ENCODE data around the gene LHCGR.

Gene LHCGR

DNA sequence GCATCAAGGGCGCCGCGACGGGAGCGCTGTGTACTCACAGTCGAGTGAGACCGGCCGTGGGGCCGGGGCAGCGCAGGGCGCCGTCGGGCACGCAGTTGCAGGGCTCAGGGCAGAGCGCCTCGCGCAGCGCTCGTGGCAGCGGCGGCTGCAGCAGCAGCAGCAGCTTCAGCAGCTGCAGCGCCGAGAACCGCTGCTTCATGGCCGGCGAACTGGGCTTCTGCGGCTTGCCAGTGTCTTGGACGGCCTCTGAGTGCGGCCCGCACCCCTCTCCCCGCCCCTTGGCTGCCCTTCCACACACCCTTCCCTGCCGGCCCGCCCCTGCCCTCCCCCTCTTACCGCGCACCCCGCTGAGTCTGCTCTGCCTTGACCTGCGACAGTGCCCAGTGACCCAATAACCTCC, at the start of gene LHCGR:
Gene LHCGR, minus strand, starts transcription at position 252 of the 400 bp plus-strand sequence. Its CDS starts 53 bp downstream, at position 199.
- Histone ChIP-seq H3K4me1 (ENCODE audit: control insufficient read depth, low read length) (peaks cover 4% of the 10 kb centered on the region), H3K9me3 (ENCODE audit: control insufficient read depth, insufficient read depth, low read length) (no peaks in the 10 kb centered on the region), H3K27me3 (ENCODE audit: control insufficient read depth, low read length) (no peaks in the 10 kb centered on the region), H3K36me3 (ENCODE audit: control insufficient read depth, low read length) (no peaks in the 10 kb centered on the region), H3F3A (ENCODE audit: control insufficient read depth, insufficient read depth) (no peaks in the 10 kb centered on the region), H4K20me1 (ENCODE audit: control insufficient read depth, insufficient read depth, low read depth, low read length) (no peaks in the 10 kb centered on the region), H3K27ac (ENCODE audit: low read depth, low read length) (no peak within 1 kb of the TSS), H3K4me3 (ENCODE audit: low read length) (no peak within 1 kb of the TSS), H3K79me2 (ENCODE audit: control insufficient read depth, low read length) (no peaks in the 10 kb centered on the region), H3K9me2 (replicated peaks; ENCODE audit: control insufficient read depth, low read length) (no peaks in the 10 kb centered on the region), H3K4me2 (ENCODE audit: low read length) (no peak within 1 kb of the TSS)
- TF ChIP-seq, protein P1, sequence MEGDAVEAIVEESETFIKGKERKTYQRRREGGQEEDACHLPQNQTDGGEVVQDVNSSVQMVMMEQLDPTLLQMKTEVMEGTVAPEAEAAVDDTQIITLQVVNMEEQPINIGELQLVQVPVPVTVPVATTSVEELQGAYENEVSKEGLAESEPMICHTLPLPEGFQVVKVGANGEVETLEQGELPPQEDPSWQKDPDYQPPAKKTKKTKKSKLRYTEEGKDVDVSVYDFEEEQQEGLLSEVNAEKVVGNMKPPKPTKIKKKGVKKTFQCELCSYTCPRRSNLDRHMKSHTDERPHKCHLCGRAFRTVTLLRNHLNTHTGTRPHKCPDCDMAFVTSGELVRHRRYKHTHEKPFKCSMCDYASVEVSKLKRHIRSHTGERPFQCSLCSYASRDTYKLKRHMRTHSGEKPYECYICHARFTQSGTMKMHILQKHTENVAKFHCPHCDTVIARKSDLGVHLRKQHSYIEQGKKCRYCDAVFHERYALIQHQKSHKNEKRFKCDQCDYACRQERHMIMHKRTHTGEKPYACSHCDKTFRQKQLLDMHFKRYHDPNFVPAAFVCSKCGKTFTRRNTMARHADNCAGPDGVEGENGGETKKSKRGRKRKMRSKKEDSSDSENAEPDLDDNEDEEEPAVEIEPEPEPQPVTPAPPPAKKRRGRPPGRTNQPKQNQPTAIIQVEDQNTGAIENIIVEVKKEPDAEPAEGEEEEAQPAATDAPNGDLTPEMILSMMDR (IDR thresholded peaks at IDR 0.05; ENCODE audit: low read depth, low read length, poor library complexity, severe bottlenecking), result no peak
- no peak for TF ChIP-seq EZH2phosphoT487 (IDR thresholded peaks at IDR 0.05; ENCODE audit: borderline replicate concordance, low read length)

DNA sequence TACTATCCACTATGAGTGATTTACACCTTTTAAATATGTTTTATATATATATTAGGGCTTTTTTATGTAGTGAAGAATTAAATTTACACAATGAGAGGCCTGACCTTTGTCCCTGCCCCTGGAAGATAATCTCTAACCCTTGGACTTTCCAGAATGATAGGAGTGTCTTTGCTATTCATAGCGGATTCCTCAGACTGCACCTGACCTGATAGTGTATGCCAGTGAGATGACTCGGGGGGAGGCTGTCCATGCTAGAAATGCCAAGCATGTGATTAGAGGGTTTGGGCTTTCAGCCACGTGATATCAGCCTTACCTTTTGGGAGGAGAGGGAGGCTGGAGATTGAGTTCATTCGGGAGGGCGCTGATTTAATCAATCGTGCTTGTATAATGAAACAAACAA, 44.1 kb upstream of the LHCGR start:
- H3K9me3 ChIP-seq (ENCODE audit: control insufficient read depth, insufficient read depth, low read length), result no peaks in the 10 kb centered on the region
- H3K79me2 ChIP-seq (ENCODE audit: control insufficient read depth, low read length), result no peaks in the 10 kb centered on the region
- no peaks in the 10 kb centered on the region for H3F3A ChIP-seq (ENCODE audit: control insufficient read depth, insufficient read depth)
- no peaks in the 10 kb centered on the region for H3K36me3 ChIP-seq (ENCODE audit: control insufficient read depth, low read length)
- H3K4me3 ChIP-seq (ENCODE audit: low read length), result no peak overlapping the region
- no peak overlapping the region for H3K4me2 ChIP-seq (ENCODE audit: low read length)
- no peaks in the 10 kb centered on the region for H3K4me1 ChIP-seq (ENCODE audit: control insufficient read depth, low read length)
- H3K9me2 ChIP-seq (replicated peaks; ENCODE audit: control insufficient read depth, low read length), result no peaks in the 10 kb centered on the region
- H4K20me1 ChIP-seq (ENCODE audit: control insufficient read depth, insufficient read depth, low read depth, low read length), result no peaks in the 10 kb centered on the region
- no peak overlapping the region for H3K27ac ChIP-seq (ENCODE audit: low read depth, low read length)
- TF ChIP-seq, protein P1 (IDR thresholded peaks at IDR 0.05; ENCODE audit: low read depth, low read length, poor library complexity, severe bottlenecking), result no peak
- no peak for TF ChIP-seq EZH2phosphoT487 (IDR thresholded peaks at IDR 0.05; ENCODE audit: borderline replicate concordance, low read length)
- H3K27me3 ChIP-seq (ENCODE audit: control insufficient read depth, low read length), result no peaks in the 10 kb centered on the region

GRCh38 chr2:48795065-48795464, 39.5 kb upstream of the LHCGR start:
- TF ChIP-seq, protein P1 (IDR thresholded peaks at IDR 0.05; ENCODE audit: low read depth, low read length, poor library complexity, severe bottlenecking), result no peak
- no peak for TF ChIP-seq EZH2phosphoT487 (IDR thresholded peaks at IDR 0.05; ENCODE audit: borderline replicate concordance, low read length)
- no peaks in the 10 kb centered on the region for H3K27me3 ChIP-seq (ENCODE audit: control insufficient read depth, low read length)
- no peak overlapping the region for H3K4me2 ChIP-seq (ENCODE audit: low read length)
- no peaks in the 10 kb centered on the region for H3K4me1 ChIP-seq (ENCODE audit: control insufficient read depth, low read length)
- no peak overlapping the region for H3K27ac ChIP-seq (ENCODE audit: low read depth, low read length)
- H3K36me3 ChIP-seq (ENCODE audit: control insufficient read depth, low read length), result no peaks in the 10 kb centered on the region
- no peaks in the 10 kb centered on the region for H3K9me3 ChIP-seq (ENCODE audit: control insufficient read depth, insufficient read depth, low read length)
- no peaks in the 10 kb centered on the region for H3F3A ChIP-seq (ENCODE audit: control insufficient read depth, insufficient read depth)
- H3K9me2 ChIP-seq (replicated peaks; ENCODE audit: control insufficient read depth, low read length), result no peaks in the 10 kb centered on the region
- no peaks in the 10 kb centered on the region for H4K20me1 ChIP-seq (ENCODE audit: control insufficient read depth, insufficient read depth, low read depth, low read length)
- H3K4me3 ChIP-seq (ENCODE audit: low read length), result no peak overlapping the region
- no peaks in the 10 kb centered on the region for H3K79me2 ChIP-seq (ENCODE audit: control insufficient read depth, low read length)

Measured in DOHH2 (cell line).